Thyroid gland (tissue), 4 donors: ENCODE results near the gene SNX9. TPM values are rescaled to one million over a fixed set of nuclear protein-coding genes. Genes with fewer than 3 reads are reported as not detected.

Experiments
- DNase-seq, 2 donors: peaks; one replicate each; pipeline ENCODE4 v3.0.0-alpha.2; 2019
- H3K27ac ChIP-seq, 3 donors: fragments of 200-600 bp; sonication (generic); 1 replicate in 2 of 3; 2 replicates in 1 of 3; pipeline ENCODE4 v1.5.1; 2016 to 2019; ENCODE audit warnings: mild to moderate bottlenecking in 1 of 3, moderate library complexity in 1 of 3
- H3K27me3 ChIP-seq: fragments of 200-600 bp; sonication (generic); one replicate; pipeline ENCODE4 v1.5.1; 2019
- H3K36me3 ChIP-seq, 2 donors: fragments of 200-600 bp; sonication (generic); one replicate each; pipeline ENCODE4 v1.5.1; 2016 to 2019
- H3K4me1 ChIP-seq, 2 donors: fragments of 200-600 bp; sonication (generic); one replicate each; pipeline ENCODE4 v1.5.1; 2017 to 2019
- H3K4me3 ChIP-seq, 3 donors: fragments of 200-600 bp; sonication (generic); replicated peaks in 1 of 3; 1 replicate in 2 of 3; 2 replicates in 1 of 3; pipeline ENCODE4 v1.5.1; 2016; ENCODE audit warnings: mild to moderate bottlenecking in 1 of 3
- H3K9me3 ChIP-seq: fragments of 200-600 bp; sonication (generic); one replicate; pipeline ENCODE4 v1.5.1; 2017
- POLR2A ChIP-seq, 2 donors: fragments of 450-650 bp; IDR thresholded peaks; one replicate each; pipeline ENCODE4 v1.6.1; 2017; ENCODE audit warnings: antibody characterized with exemption in 2 of 2, mild to moderate bottlenecking in 2 of 2, moderate library complexity in 1 of 2
- WGBS, 2 donors: methylation state at CpG; one replicate each; pipeline ENCODE4 v1.1.5; 2017; 5-methylcytosine and 5-hydroxymethylcytosine counted together
- intact Hi-C: fragments of 100-400 bp; cut with DNase I; formaldehyde crosslinking; loops from one replicate; pipeline ENCODE4 v1.15.1; 2023
- total RNA-seq, 4 donors: library from RNA; depleted of rRNA; stranded (reverse); fragments of >200 nt; gene quantifications; one replicate each; pipeline ENCODE4 v1.2.3, GENCODE V29; 2016
- TF ChIP-seq, protein P1 (sequence below), 6 experiments: fragments of 200-600 bp in 3 of 6; fragments of 450-650 bp in 3 of 6; sonication (generic) in 3 of 6; IDR thresholded peaks; one replicate each; pipeline ENCODE4 v1.5.1; 2016 to 2019; ENCODE audit warnings: antibody characterized with exemption in 6 of 6, mild to moderate bottlenecking in 2 of 6, inconsistent platforms in 1 of 6, moderate library complexity in 1 of 6

The SNX9 gene
- total RNA-seq, 4 donors from 2014 or later: 44.6 to 73.1 (median 47.2) TPM

DNA sequence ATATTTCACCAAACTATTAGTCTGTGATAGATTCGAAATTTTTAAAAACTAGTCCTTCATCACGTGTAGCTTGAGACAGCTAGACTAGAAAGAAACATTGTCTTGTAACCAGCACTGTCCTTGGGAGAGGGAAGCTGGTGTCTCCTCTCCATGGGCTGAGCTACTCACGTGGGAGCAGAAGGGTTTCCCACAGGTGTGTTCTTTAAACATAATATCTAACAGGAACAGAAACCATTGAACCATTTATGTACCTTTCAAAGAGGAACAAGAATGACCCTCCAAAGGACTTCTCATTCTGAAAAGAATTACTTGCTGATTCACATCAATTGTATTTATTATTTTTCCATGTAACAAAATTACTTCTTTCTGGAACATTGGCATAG is 86.2 kb downstream of the SNX9 start:
- Histone ChIP-seq H3K36me3 (peaks cover 0 to 20% of the 10 kb centered on the region in 2 donors), H3K9me3 (no peaks in the 10 kb centered on the region), H3K4me3 (no peak overlapping the region), H3K4me1 (peaks cover 0 to 31% of the 10 kb centered on the region in 2 donors), H3K27ac (no peak overlapping the region), H3K27me3 (no peaks in the 10 kb centered on the region)
- WGBS, 2 donors: 89 to 92% methylated on average over 3 of the region's 3 CpGs
- intact Hi-C loops: no loop called here
- TF ChIP-seq, protein P1, sequence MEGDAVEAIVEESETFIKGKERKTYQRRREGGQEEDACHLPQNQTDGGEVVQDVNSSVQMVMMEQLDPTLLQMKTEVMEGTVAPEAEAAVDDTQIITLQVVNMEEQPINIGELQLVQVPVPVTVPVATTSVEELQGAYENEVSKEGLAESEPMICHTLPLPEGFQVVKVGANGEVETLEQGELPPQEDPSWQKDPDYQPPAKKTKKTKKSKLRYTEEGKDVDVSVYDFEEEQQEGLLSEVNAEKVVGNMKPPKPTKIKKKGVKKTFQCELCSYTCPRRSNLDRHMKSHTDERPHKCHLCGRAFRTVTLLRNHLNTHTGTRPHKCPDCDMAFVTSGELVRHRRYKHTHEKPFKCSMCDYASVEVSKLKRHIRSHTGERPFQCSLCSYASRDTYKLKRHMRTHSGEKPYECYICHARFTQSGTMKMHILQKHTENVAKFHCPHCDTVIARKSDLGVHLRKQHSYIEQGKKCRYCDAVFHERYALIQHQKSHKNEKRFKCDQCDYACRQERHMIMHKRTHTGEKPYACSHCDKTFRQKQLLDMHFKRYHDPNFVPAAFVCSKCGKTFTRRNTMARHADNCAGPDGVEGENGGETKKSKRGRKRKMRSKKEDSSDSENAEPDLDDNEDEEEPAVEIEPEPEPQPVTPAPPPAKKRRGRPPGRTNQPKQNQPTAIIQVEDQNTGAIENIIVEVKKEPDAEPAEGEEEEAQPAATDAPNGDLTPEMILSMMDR (IDR thresholded peaks at IDR 0.05): no peak
- TF ChIP-seq POLR2A (IDR thresholded peaks at IDR 0.05): no peak
- DNase-seq: peak in 1 of 2 donors; percentile 7

DNA sequence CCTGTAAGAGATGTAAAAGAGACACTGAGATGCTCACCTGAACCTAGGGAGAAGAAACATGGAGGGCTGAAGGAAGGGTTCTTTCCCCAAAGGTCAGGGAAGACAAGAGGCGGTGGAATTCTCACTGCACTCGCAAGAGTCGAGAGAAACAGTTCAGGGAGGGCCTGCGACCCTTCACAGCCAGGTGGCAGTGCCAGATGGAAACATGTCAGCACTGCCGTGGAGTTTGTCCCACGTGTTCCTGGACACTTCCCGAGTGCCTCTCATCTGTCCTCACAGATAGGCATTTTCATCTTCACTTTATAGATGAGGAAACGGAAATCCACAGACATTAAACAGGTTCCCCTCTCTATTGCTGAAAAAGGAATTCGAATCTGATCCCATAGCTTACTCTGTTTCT is 88.2 kb downstream of the SNX9 start:
- Histone ChIP-seq H3K27ac (no peak overlapping the region), H3K9me3 (no peaks in the 10 kb centered on the region), H3K4me1 (peaks cover 0 to 27% of the 10 kb centered on the region in 2 donors), H3K4me3 (no peak overlapping the region), H3K27me3 (no peaks in the 10 kb centered on the region), H3K36me3 (peaks cover 0 to 25% of the 10 kb centered on the region in 2 donors)
- DNase-seq: no peak
- WGBS, 2 donors: 87 to 89% methylated on average over 9 of the region's 9 CpGs
- no peak for TF ChIP-seq POLR2A (IDR thresholded peaks at IDR 0.05)
- TF ChIP-seq, protein P1 (IDR thresholded peaks at IDR 0.05): no peak
- intact Hi-C loops: no loop called here

DNA sequence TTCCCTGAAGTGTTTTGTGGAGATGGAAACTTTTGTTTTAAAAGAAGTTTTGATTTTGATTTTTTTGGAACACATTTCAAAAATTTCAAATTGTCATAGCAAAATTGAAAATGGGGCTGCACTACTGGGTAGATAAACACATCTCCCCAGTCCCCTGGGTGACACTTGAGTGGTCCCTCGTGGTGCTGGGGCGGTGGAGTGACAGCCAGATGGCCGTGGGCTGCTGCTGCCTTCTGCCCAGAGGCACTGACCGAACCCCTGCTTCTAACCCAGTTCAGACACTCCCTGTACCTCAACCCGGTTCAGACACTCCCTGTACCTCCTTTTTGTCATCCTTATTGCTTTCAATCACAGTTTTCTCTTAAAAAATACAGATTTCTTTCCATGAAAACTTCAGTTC is 88.7 kb downstream of the SNX9 start:
- no peak for TF ChIP-seq POLR2A (IDR thresholded peaks at IDR 0.05)
- TF ChIP-seq, protein P1 (IDR thresholded peaks at IDR 0.05): no peak
- Histone ChIP-seq H3K27me3 (no peaks in the 10 kb centered on the region), H3K4me1 (peaks cover 0 to 26% of the 10 kb centered on the region in 2 donors), H3K9me3 (no peaks in the 10 kb centered on the region), H3K27ac (peak overlapping the region in 2 of 3 donors; percentile 24 to 29), H3K4me3 (no peak overlapping the region), H3K36me3 (peaks cover 0 to 25% of the 10 kb centered on the region in 2 donors)
- no peak for DNase-seq
- 79 to 82% methylated on average over 5 of the region's 5 CpGs for WGBS, 2 donors
- intact Hi-C loops: no loop called here

DNA sequence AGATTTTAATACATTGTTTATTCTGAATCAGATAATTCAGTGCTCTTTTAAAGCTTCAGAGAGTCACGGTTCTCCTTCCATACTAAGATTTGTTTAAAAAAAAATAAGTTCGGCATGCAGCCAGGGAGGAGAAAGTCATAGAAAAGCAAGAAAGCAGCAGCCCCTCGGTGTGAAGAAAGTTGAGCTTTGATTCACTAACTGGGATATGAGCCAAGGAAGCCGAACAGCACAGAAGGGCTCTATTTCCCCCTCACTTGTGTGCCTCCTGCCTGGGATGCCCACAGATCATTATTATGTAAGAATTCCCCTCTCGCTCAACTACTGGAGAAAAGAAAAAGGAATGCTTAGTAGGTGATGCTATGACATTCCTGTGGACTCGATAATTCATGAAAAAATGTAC is 89.3 kb downstream of the SNX9 start:
- peaks cover 0 to 25% of the 10 kb centered on the region in 2 donors for H3K36me3 ChIP-seq
- no peaks in the 10 kb centered on the region for H3K27me3 ChIP-seq
- H3K9me3 ChIP-seq: no peaks in the 10 kb centered on the region
- TF ChIP-seq, protein P1 (IDR thresholded peaks at IDR 0.05): no peak
- TF ChIP-seq POLR2A (IDR thresholded peaks at IDR 0.05): no peak
- intact Hi-C loops: no loop called here
- 31 to 37% methylated on average over 6 of the region's 6 CpGs for WGBS, 2 donors
- H3K4me1 ChIP-seq: peaks cover 0 to 21% of the 10 kb centered on the region in 2 donors
- peak overlapping the region in 2 of 3 donors; percentile 8 to 24 for H3K27ac ChIP-seq
- peak; percentile 2 to 15 for DNase-seq
- no peak overlapping the region for H3K4me3 ChIP-seq

- Histone ChIP-seq H3K27me3 (no peaks in the 10 kb centered on the region), H3K27ac (no peak overlapping the region), H3K4me3 (no peak overlapping the region), H3K4me1 (no peaks in the 10 kb centered on the region), H3K36me3 (peaks cover 13 to 14% of the 10 kb centered on the region in 2 donors), H3K9me3 (no peaks in the 10 kb centered on the region)
- DNase-seq: no peak
- TF ChIP-seq, protein P1 (IDR thresholded peaks at IDR 0.05): no peak
- TF ChIP-seq POLR2A (IDR thresholded peaks at IDR 0.05): no peak
- 69 to 78% methylated on average over 4 of the region's 4 CpGs for WGBS, 2 donors
- intact Hi-C loops: no loop called here
Measured at GRCh38 chr6:157921685-157922367, 98.8 kb downstream of the SNX9 start.
